ENCODE measurements around the gene CCDC68.

The CCDC68 gene

GRCh38 chr18:54958704-54959625, at the start of gene CCDC68:
Gene CCDC68 (minus strand): TSS chr18:54959461. CDS start chr18:54942791, 16,670 bp downstream.
- TF ChIP-seq CTCF (IDR thresholded peaks at IDR 0.05): no peak

- no peak for TF ChIP-seq CTCF (IDR thresholded peaks at IDR 0.05)
These were observed 48.3 kb upstream of the CCDC68 start for GRCh38 chr18:55007602-55008001.

- TF ChIP-seq CTCF (IDR thresholded peaks at IDR 0.05): no peak
These were observed 44.4 kb upstream of the CCDC68 start for GRCh38 chr18:55003695-55004094.

- no peak for TF ChIP-seq CTCF (IDR thresholded peaks at IDR 0.05)
These were observed 43.0 kb upstream of the CCDC68 start for GRCh38 chr18:55002261-55002660.

- TF ChIP-seq CTCF (IDR thresholded peaks at IDR 0.05): no peak
These were observed 42.2 kb upstream of the CCDC68 start for GRCh38 chr18:55001394-55002024.

GRCh38 chr18:55000529-55000928, 41.3 kb upstream of the CCDC68 start:
- TF ChIP-seq CTCF (IDR thresholded peaks at IDR 0.05): no peak

GRCh38 chr18:54999016-54999415, 39.8 kb upstream of the CCDC68 start:
- TF ChIP-seq CTCF (IDR thresholded peaks at IDR 0.05): no peak
